ENCODE results near the gene STK17A. TPM values are rescaled to one million over a fixed set of nuclear protein-coding genes. Genes with fewer than 3 reads are reported as not detected.

STK17A gene
- total RNA-seq, 1 experiment from 2014 or later, result 9.8 TPM

DNA sequence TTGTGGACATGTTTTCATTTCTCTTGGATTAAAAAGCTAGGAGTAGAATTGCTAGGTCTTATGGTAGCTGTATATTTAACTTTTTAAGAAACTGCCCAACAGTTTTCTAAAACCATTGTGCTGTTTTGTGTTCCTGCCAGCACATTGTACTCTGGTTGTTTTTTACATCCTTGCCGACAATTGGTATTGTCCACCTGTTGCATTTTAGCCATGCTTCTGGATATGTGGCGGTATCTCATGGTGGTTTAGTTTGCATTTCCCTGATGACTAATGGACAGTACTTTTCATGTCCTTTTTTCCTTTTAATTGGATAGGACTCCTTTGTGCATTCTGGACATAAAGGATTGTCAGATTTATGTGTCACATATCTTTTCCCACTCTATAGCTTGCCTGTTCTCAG is 45.5 kb downstream of the STK17A start:
- no peaks in the 10 kb centered on the region for H3K79me1 ChIP-seq (ENCODE audit: insufficient read depth, low read depth, low read length, poor library complexity, severe bottlenecking)

More for the DNA sequence above, 45.5 kb downstream of the STK17A start:
- H3K4me1 Mint-ChIP-seq, result peaks cover 3 to 4% of the 10 kb centered on the region in 2 experiments; a peak in 3 of 4 replicates
- TF ChIP-seq, protein P1, sequence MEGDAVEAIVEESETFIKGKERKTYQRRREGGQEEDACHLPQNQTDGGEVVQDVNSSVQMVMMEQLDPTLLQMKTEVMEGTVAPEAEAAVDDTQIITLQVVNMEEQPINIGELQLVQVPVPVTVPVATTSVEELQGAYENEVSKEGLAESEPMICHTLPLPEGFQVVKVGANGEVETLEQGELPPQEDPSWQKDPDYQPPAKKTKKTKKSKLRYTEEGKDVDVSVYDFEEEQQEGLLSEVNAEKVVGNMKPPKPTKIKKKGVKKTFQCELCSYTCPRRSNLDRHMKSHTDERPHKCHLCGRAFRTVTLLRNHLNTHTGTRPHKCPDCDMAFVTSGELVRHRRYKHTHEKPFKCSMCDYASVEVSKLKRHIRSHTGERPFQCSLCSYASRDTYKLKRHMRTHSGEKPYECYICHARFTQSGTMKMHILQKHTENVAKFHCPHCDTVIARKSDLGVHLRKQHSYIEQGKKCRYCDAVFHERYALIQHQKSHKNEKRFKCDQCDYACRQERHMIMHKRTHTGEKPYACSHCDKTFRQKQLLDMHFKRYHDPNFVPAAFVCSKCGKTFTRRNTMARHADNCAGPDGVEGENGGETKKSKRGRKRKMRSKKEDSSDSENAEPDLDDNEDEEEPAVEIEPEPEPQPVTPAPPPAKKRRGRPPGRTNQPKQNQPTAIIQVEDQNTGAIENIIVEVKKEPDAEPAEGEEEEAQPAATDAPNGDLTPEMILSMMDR (conservative IDR thresholded peaks at IDR 0.05), result no peak
- Histone ChIP-seq H2AFZ (ENCODE audit: low read length) (no peak overlapping the region), H3K4me2 (ENCODE audit: insufficient read depth, insufficient read length, low read length) (no peak overlapping the region), H2BK15ac (ENCODE audit: low read depth, low read length) (no peak overlapping the region), H3K79me2 (ENCODE audit: insufficient read depth, low read length) (no peaks in the 10 kb centered on the region), H3K14ac (ENCODE audit: insufficient read depth, low read length) (no peak overlapping the region), H4K8ac (replicated peaks; ENCODE audit: insufficient read length, low read depth, low read length) (no peak overlapping the region), H2BK12ac (ENCODE audit: insufficient read length, low read depth, low read length) (no peak overlapping the region), H2AK5ac (ENCODE audit: insufficient read length, low read length) (no peak overlapping the region), H3K23me2 (ENCODE audit: insufficient read length, low read depth, low read length, poor library complexity, severe bottlenecking) (no peaks in the 10 kb centered on the region), H4K91ac (ENCODE audit: insufficient read length, low read depth, low read length) (no peak overlapping the region), H3K27me3 (ENCODE audit: insufficient read depth, low read length) (no peaks in the 10 kb centered on the region), H3K9ac (ENCODE audit: extremely low read depth, insufficient read length, low read length) (no peak overlapping the region), H2BK20ac (ENCODE audit: low read depth, low read length, poor library complexity, severe bottlenecking) (no peak overlapping the region), H4K20me1 (ENCODE audit: control insufficient read depth, insufficient read depth, insufficient read length) (no peaks in the 10 kb centered on the region), H3K18ac (ENCODE audit: insufficient read length, low read depth, low read length) (no peak overlapping the region), H3K23ac (ENCODE audit: insufficient read length, low read depth, low read length) (no peak overlapping the region), H3T11ph (ENCODE audit: low read length) (no peak overlapping the region), H3K4me1 (ENCODE audit: insufficient read depth, low read length) (no peaks in the 10 kb centered on the region), H3K4ac (ENCODE audit: low read depth, low read length) (no peak overlapping the region), H2BK120ac (ENCODE audit: low read depth, low read length, poor library complexity, severe bottlenecking) (no peak overlapping the region), H4K5ac (ENCODE audit: insufficient read length, low read depth, low read length) (no peak overlapping the region), H3K56ac (ENCODE audit: insufficient read length, low read depth, low read length) (no peak overlapping the region), H3K9me3 (ENCODE audit: control insufficient read depth, low read depth, low read length) (no peaks in the 10 kb centered on the region), H2BK5ac (ENCODE audit: insufficient read length, low read length) (no peak overlapping the region), H3K27ac (ENCODE audit: insufficient read length, low read depth, low read length) (no peak overlapping the region)
- H3K9me3 Mint-ChIP-seq, result no peaks in the 10 kb centered on the region
- no peak overlapping the region for H3K4me3 Mint-ChIP-seq
- no CpG with 5 or more reads among the region's 2 CpGs for WGBS (ENCODE audit: extremely low coverage, insufficient read length, low lambda C conversion rate)
- no peaks in the 10 kb centered on the region for H3K27me3 Mint-ChIP-seq (ENCODE audit: low read depth)
- no peak overlapping the region for H3K27ac Mint-ChIP-seq
- DNase-seq, result no peak
- peaks cover 7 to 56% (median 32%) of the 10 kb centered on the region in 3 experiments; a peak in 5 of 7 replicates for H3K36me3 Mint-ChIP-seq (ENCODE audit: insufficient read depth in 1 of 3, low read depth in 3 of 3)

All from H9 (cell line).